Sigmoid colon (tissue), 7 donors: ENCODE data around the gene MYO5B. TPM values are rescaled to one million over a fixed set of nuclear protein-coding genes. Genes with fewer than 3 reads are reported as not detected.

Experiments used
- DNase-seq: peaks from one replicate; pipeline ENCODE4 v3.0.0-alpha.2; 2019
- H3K27ac ChIP-seq, 4 donors: fragments of 200-600 bp; sonication (generic); one replicate each; pipeline ENCODE4 v1.5.1; 2016 to 2019; ENCODE audit warnings: mild to moderate bottlenecking in 1 of 4
- H3K27me3 ChIP-seq, 3 donors: fragments of 200-600 bp; sonication (generic); one replicate each; pipeline ENCODE4 v1.5.1; 2019; ENCODE audit warnings: mild to moderate bottlenecking in 1 of 3
- H3K36me3 ChIP-seq, 4 donors: fragments of 200-600 bp; sonication (generic); one replicate each; pipeline ENCODE4 v1.5.1; 2016 to 2019
- H3K4me1 ChIP-seq, 4 donors: fragments of 200-600 bp; sonication (generic); one replicate each; pipeline ENCODE4 v1.5.1; 2017 to 2019
- H3K4me3 ChIP-seq, 4 donors: fragments of 200-600 bp; sonication (generic); one replicate each; pipeline ENCODE4 v1.5.1; 2017 to 2019; ENCODE audit warnings: mild to moderate bottlenecking in 2 of 4, moderate library complexity in 1 of 4
- H3K9me3 ChIP-seq, 4 donors: fragments of 200-600 bp in 3 of 4; sonication (generic) in 3 of 4; one replicate each; pipeline versions ENCODE4 v1.5.1 to v1.6.1; 2013 to 2019
- CTCF ChIP-seq, 4 experiments: fragments of 450-650 bp in 3 of 4; fragments of 200-600 bp in 1 of 4; IDR thresholded peaks; one replicate each; pipeline ENCODE4 v1.5.1; 2016 to 2019; ENCODE audit warnings: antibody characterized with exemption in 4 of 4, mild to moderate bottlenecking in 3 of 4, moderate library complexity in 2 of 4
- EP300 ChIP-seq, 4 donors: sonication (generic); formaldehyde crosslinking; IDR thresholded peaks; one replicate each; pipeline ENCODE4 v1.6.1; 2017; ENCODE audit warnings: antibody characterized with exemption in 4 of 4
- POLR2A ChIP-seq, 2 donors: fragments of 450-650 bp; IDR thresholded peaks; one replicate each; pipeline ENCODE4 v1.6.1; 2016; ENCODE audit warnings: antibody characterized with exemption in 2 of 2, mild to moderate bottlenecking in 2 of 2, moderate library complexity in 2 of 2
- POLR2AphosphoS5 ChIP-seq, 4 donors: sonication (generic); formaldehyde crosslinking; IDR thresholded peaks; one replicate each; pipeline ENCODE4 v1.6.1; 2017; ENCODE audit warnings: antibody characterized with exemption in 4 of 4
- WGBS, 2 donors: extraction: QIAGEN DNeasy Blood & Tissue Kit; methylation state at CpG; one replicate each; pipeline ENCODE4 v1.1.7; 2013; 5-methylcytosine and 5-hydroxymethylcytosine counted together
- intact Hi-C: fragments of 100-400 bp; cut with DNase I; formaldehyde crosslinking; loops from one replicate; pipeline ENCODE4 v1.15.1; 2023
- polyA plus RNA-seq, 3 donors: library from polyadenylated mRNA; stranded (reverse); fragments of 200-250 nt; gene quantifications; one replicate each; pipeline ENCODE4 v1.2.3, GENCODE V29; 2013
- total RNA-seq, 4 donors: library from RNA; depleted of rRNA; stranded (reverse); fragments of >200 nt; gene quantifications; one replicate each; pipeline ENCODE4 v1.1.0, GENCODE V29; 2016
- donor health status: healthy with polysubstance abuse.
- donor health status: Bipolar disorder and iron deficiency.
- donor health status: healthy.

Gene MYO5B
- total and polyA plus RNA-seq, 7 donors = 0.14 to 80.7 (median 3.0) TPM

GRCh38 chr18:49886891-49887764, 307.8 kb downstream of the MYO5B start:
- H3K4me3 ChIP-seq = no peak overlapping the region
- no peak for DNase-seq
- no peak overlapping the region for H3K27ac ChIP-seq
- no peak for TF ChIP-seq CTCF (IDR thresholded peaks at IDR 0.05)
- TF ChIP-seq EP300 (IDR thresholded peaks at IDR 0.05) = no peak
- no peak for TF ChIP-seq POLR2AphosphoS5 (IDR thresholded peaks at IDR 0.05)
- no peaks in the 10 kb centered on the region for H3K4me1 ChIP-seq
- no peaks in the 10 kb centered on the region for H3K27me3 ChIP-seq
- H3K36me3 ChIP-seq = no peaks in the 10 kb centered on the region
- no peaks in the 10 kb centered on the region for H3K9me3 ChIP-seq
- intact Hi-C loops = no loop called here
- 54 to 72% methylated on average over 10 of the region's 10 CpGs for WGBS, 2 donors

- Histone ChIP-seq H3K36me3 (no peaks in the 10 kb centered on the region), H3K27me3 (no peaks in the 10 kb centered on the region), H3K27ac (no peak overlapping the region), H3K4me3 (no peak overlapping the region), H3K4me1 (no peaks in the 10 kb centered on the region), H3K9me3 (no peaks in the 10 kb centered on the region)
- WGBS, 2 donors = 54 to 85% methylated on average over 2 of the region's 2 CpGs
- intact Hi-C loops = no loop called here
- no peak for DNase-seq
- no peak for TF ChIP-seq CTCF (IDR thresholded peaks at IDR 0.05)
- no peak for TF ChIP-seq POLR2AphosphoS5 (IDR thresholded peaks at IDR 0.05)
- no peak for TF ChIP-seq EP300 (IDR thresholded peaks at IDR 0.05)
- TF ChIP-seq POLR2A (IDR thresholded peaks at IDR 0.05) = no peak
Measured at GRCh38 chr18:49884959-49885358, 310.0 kb downstream of the MYO5B start.

GRCh38 chr18:49884465-49884864, 310.5 kb downstream of the MYO5B start:
- H3K4me3 ChIP-seq = no peak overlapping the region
- no peak overlapping the region for H3K27ac ChIP-seq
- no peaks in the 10 kb centered on the region for H3K27me3 ChIP-seq
- H3K9me3 ChIP-seq = no peaks in the 10 kb centered on the region
- intact Hi-C loops = no loop called here
- no peaks in the 10 kb centered on the region for H3K4me1 ChIP-seq
- TF ChIP-seq POLR2AphosphoS5 (IDR thresholded peaks at IDR 0.05) (no peak), CTCF (IDR thresholded peaks at IDR 0.05) (no peak), POLR2A (IDR thresholded peaks at IDR 0.05) (no peak), EP300 (IDR thresholded peaks at IDR 0.05) (no peak)
- H3K36me3 ChIP-seq = no peaks in the 10 kb centered on the region
- 91 to 93% methylated on average over 4 of the region's 4 CpGs for WGBS, 2 donors
- DNase-seq = no peak

GRCh38 chr18:49880661-49881060, 314.3 kb downstream of the MYO5B start:
- no peaks in the 10 kb centered on the region for H3K4me1 ChIP-seq
- no peak for TF ChIP-seq POLR2A (IDR thresholded peaks at IDR 0.05)
- TF ChIP-seq CTCF (IDR thresholded peaks at IDR 0.05) = no peak
- no peak for TF ChIP-seq POLR2AphosphoS5 (IDR thresholded peaks at IDR 0.05)
- no peak for TF ChIP-seq EP300 (IDR thresholded peaks at IDR 0.05)
- no peak for DNase-seq
- no peak overlapping the region for H3K4me3 ChIP-seq
- 66 to 72% methylated on average over 3 of the region's 3 CpGs for WGBS, 2 donors
- H3K36me3 ChIP-seq = no peaks in the 10 kb centered on the region
- H3K9me3 ChIP-seq = no peaks in the 10 kb centered on the region
- H3K27ac ChIP-seq = no peak overlapping the region
- H3K27me3 ChIP-seq = no peaks in the 10 kb centered on the region
- intact Hi-C loops = no loop called here

- intact Hi-C loops = no loop called here
Measured at GRCh38 chr18:49879271-49879580, 315.7 kb downstream of the MYO5B start.

More at GRCh38 chr18:49879271-49879580, 315.7 kb downstream of the MYO5B start:
- no peaks in the 10 kb centered on the region for H3K36me3 ChIP-seq
- no peak for DNase-seq
- 57 to 77% methylated on average over 3 of the region's 3 CpGs for WGBS, 2 donors
- TF ChIP-seq CTCF (IDR thresholded peaks at IDR 0.05) = no peak
- TF ChIP-seq POLR2A (IDR thresholded peaks at IDR 0.05) = no peak
- no peak for TF ChIP-seq POLR2AphosphoS5 (IDR thresholded peaks at IDR 0.05)
- TF ChIP-seq EP300 (IDR thresholded peaks at IDR 0.05) = no peak
- H3K27me3 ChIP-seq = no peaks in the 10 kb centered on the region
- H3K4me1 ChIP-seq = no peaks in the 10 kb centered on the region
- no peak overlapping the region for H3K27ac ChIP-seq
- no peak overlapping the region for H3K4me3 ChIP-seq
- H3K9me3 ChIP-seq = no peaks in the 10 kb centered on the region
